IMR-90 (cell line): ENCODE measurements around the gene MAGI2. TPM values are rescaled to one million over a fixed set of nuclear protein-coding genes. Genes with fewer than 3 reads are reported as not detected.

ENCODE experiments used
- ATAC-seq: fragments of 200-7000 bp; cut with Tn5 transposase; 2 replicates; pipeline ENCODE4 v1.9.1; 2020; ENCODE audit warnings: low read depth, mild to moderate bottlenecking, moderate library complexity
- BruUV-seq: library from RNA; stranded (reverse); fragments of 400-500 nt; replicated peaks from 2 replicates; lab custom pipeline; 2021; lab: Mats Ljungman, UMichigan
- CTCF ChIA-PET: fragments of 300-600 bp; formaldehyde crosslinking; extraction: SDS; loops from one replicate; lab custom pipeline; 2021; ENCODE audit warnings: antibody characterized with exemption; lab: Yijun Ruan, JAX
- POLR2A ChIA-PET: fragments of 300-600 bp; sonication (Branson Sonifier 250); formaldehyde crosslinking; loops from one replicate; lab custom pipeline; 2022; ENCODE audit warnings: antibody characterized with exemption; ENCODE audit not compliant: unreplicated experiment; lab: Charles Lee
- DNase-seq: peaks from one replicate; pipeline ENCODE4 v3.0.0; 2013
- H2AFZ ChIP-seq: replicated peaks from 2 replicates; pipeline ENCODE3; 2013; ENCODE audit warnings: low read length, mild to moderate bottlenecking; ENCODE audit not compliant: poor library complexity
- H2AK5ac ChIP-seq: 2 replicates; pipeline ENCODE4 v1.6.1; 2013; ENCODE audit warnings: low read depth, low read length, inconsistent platforms
- H2AK9ac ChIP-seq: replicated peaks from 2 replicates; pipeline ENCODE3; 2013; ENCODE audit warnings: mild to moderate bottlenecking, low read depth, low read length, moderate library complexity; ENCODE audit not compliant: poor library complexity
- H2BK120ac ChIP-seq: 2 replicates; pipeline ENCODE4 v1.6.1; 2013; ENCODE audit warnings: low read depth, low read length, inconsistent platforms
- H2BK15ac ChIP-seq: 3 replicates; pipeline ENCODE4 v1.6.1; 2013; ENCODE audit warnings: low read depth, low read length, inconsistent platforms
- H2BK20ac ChIP-seq: 2 replicates; pipeline ENCODE4 v1.6.1; 2013; ENCODE audit warnings: low read depth, mild to moderate bottlenecking, inconsistent platforms, low read length, moderate library complexity
- H2BK5ac ChIP-seq: 2 replicates; pipeline ENCODE4 v1.6.1; 2013; ENCODE audit warnings: mild to moderate bottlenecking, low read depth, low read length, inconsistent platforms; ENCODE audit not compliant: poor library complexity, severe bottlenecking
- H3K14ac ChIP-seq: replicated peaks from 2 replicates; pipeline ENCODE4 v1.6.1; 2013; ENCODE audit warnings: low read depth, low read length, inconsistent platforms
- H3K18ac ChIP-seq: 2 replicates; pipeline ENCODE4 v1.6.1; 2013; ENCODE audit warnings: low read depth, low read length, control low read depth
- H3K23ac ChIP-seq: 2 replicates; pipeline ENCODE4 v1.6.1; 2013; ENCODE audit warnings: low read depth, low read length, inconsistent platforms
- H3K27ac ChIP-seq: 2 replicates; pipeline ENCODE4 v1.5.1; 2013; ENCODE audit warnings: mild to moderate bottlenecking, control low read depth, low read length; ENCODE audit not compliant: insufficient read depth
- H3K27me3 ChIP-seq: 2 replicates; pipeline ENCODE4 v1.6.1; 2013; ENCODE audit warnings: low read length; ENCODE audit not compliant: control insufficient read depth, insufficient read depth
- H3K36me3 ChIP-seq: 2 replicates; pipeline ENCODE4 v1.6.1; 2013; ENCODE audit warnings: low read length, mixed read lengths; ENCODE audit not compliant: control insufficient read depth, insufficient read depth
- H3K4ac ChIP-seq: 2 replicates; pipeline ENCODE4 v1.6.1; 2013; ENCODE audit warnings: low read depth, low read length, inconsistent platforms
- H3K4me1 ChIP-seq: 2 replicates; pipeline ENCODE4 v1.6.1; 2013; ENCODE audit warnings: low read length, mixed read lengths; ENCODE audit not compliant: control insufficient read depth, insufficient read depth
- H3K4me2 ChIP-seq: 2 replicates; pipeline ENCODE4 v1.6.1; 2013; ENCODE audit warnings: low read depth, mild to moderate bottlenecking, control low read depth, low read length, moderate library complexity
- H3K4me3 ChIP-seq: 2 replicates; pipeline ENCODE4 v1.5.1; 2013; ENCODE audit warnings: low read depth, mild to moderate bottlenecking, control low read depth, low read length, moderate library complexity; ENCODE audit not compliant: insufficient read depth
- H3K56ac ChIP-seq: 2 replicates; pipeline ENCODE4 v1.6.1; 2013; ENCODE audit warnings: low read length, inconsistent platforms; ENCODE audit not compliant: insufficient read depth; ENCODE audit errors: extremely low read depth
- H3K79me1 ChIP-seq, 2 experiments: 2 replicates each; pipeline ENCODE4 v1.6.1; 2013; ENCODE audit warnings: low read length in 2 of 2, inconsistent platforms in 1 of 2, low read depth in 1 of 2
- H3K9ac ChIP-seq: 2 replicates; pipeline ENCODE4 v1.6.1; 2013; ENCODE audit warnings: low read depth, low read length, control low read depth
- H3K9me1 ChIP-seq: 2 replicates; pipeline ENCODE4 v1.6.1; 2013; ENCODE audit warnings: low read length, inconsistent platforms; ENCODE audit not compliant: insufficient read depth
- H3K9me3 ChIP-seq: 2 replicates; pipeline ENCODE4 v1.6.1; 2013; ENCODE audit warnings: low read length; ENCODE audit not compliant: control insufficient read depth, insufficient read depth
- H4K20me1 ChIP-seq: 2 replicates; pipeline ENCODE4 v1.6.1; 2013; ENCODE audit warnings: low read length, inconsistent platforms; ENCODE audit not compliant: insufficient read depth
- H4K5ac ChIP-seq: 2 replicates; pipeline ENCODE4 v1.6.1; 2013; ENCODE audit warnings: mild to moderate bottlenecking, low read depth, low read length, control low read depth
- H4K8ac ChIP-seq, 2 experiments: 2 replicates each; pipeline ENCODE4 v1.6.1; 2013; ENCODE audit warnings: low read depth in 2 of 2, low read length in 2 of 2, control low read depth in 1 of 2, inconsistent platforms in 1 of 2
- H4K91ac ChIP-seq: 2 replicates; pipeline ENCODE4 v1.6.1; 2013; ENCODE audit warnings: low read depth, low read length, inconsistent platforms; ENCODE audit not compliant: insufficient read depth
- BHLHE40 ChIP-seq: fragments of 150-350 bp; IDR thresholded peaks from 2 replicates; pipeline ENCODE4 v1.6.1; 2016; ENCODE audit warnings: mild to moderate bottlenecking, low read depth, low read length
- MAFK ChIP-seq: IDR thresholded peaks from 2 replicates; pipeline ENCODE4 v1.6.1; 2012; ENCODE audit warnings: low read depth, low read length, improper control_type of control experiment
- MXI1 ChIP-seq: IDR thresholded peaks from 2 replicates; pipeline ENCODE4 v1.6.1; 2012; ENCODE audit warnings: low read depth, mild to moderate bottlenecking, low read length, moderate library complexity, borderline replicate concordance
- POLR2A ChIP-seq: IDR thresholded peaks from 2 replicates; pipeline ENCODE4 v1.6.1; 2012; ENCODE audit warnings: mild to moderate bottlenecking, low read depth, low read length
- RAD21 ChIP-seq: IDR thresholded peaks from 2 replicates; pipeline ENCODE4 v1.6.1; 2012; ENCODE audit warnings: low read length, improper control_type of control experiment
- RCOR1 ChIP-seq: IDR thresholded peaks from 2 replicates; pipeline ENCODE4 v1.6.1; 2012; ENCODE audit warnings: mild to moderate bottlenecking, low read length, improper control_type of control experiment; ENCODE audit not compliant: insufficient replicate concordance
- SMC3 ChIP-seq: fragments of 150-350 bp; IDR thresholded peaks from 2 replicates; pipeline ENCODE4 v1.6.1; 2016; ENCODE audit warnings: low read depth, mild to moderate bottlenecking, antibody characterized with exemption, low read length, moderate library complexity
- WGBS, 2 experiments: methylation state at CpG; one replicate each; pipeline versions ENCODE4 v1.1.5 to v1.1.7; 2013; ENCODE audit warnings: missing lambda C conversion rate in 2 of 2; ENCODE audit not compliant: insufficient read length in 1 of 2; ENCODE audit errors: extremely low coverage in 2 of 2; 5-methylcytosine and 5-hydroxymethylcytosine counted together
- dilution Hi-C: fragments of 300-500 bp; cut with HindIII; formaldehyde crosslinking; loops from one replicate; pipeline ENCODE4 v1.14.3; 2018; ENCODE audit warnings: low sequenced_read_pairs; ENCODE audit not compliant: unreplicated experiment
- in situ Hi-C: fragments of 300-500 bp; cut with MboI; formaldehyde crosslinking; loops from 3 replicates; pipeline ENCODE4 v1.14.3; 2019; ENCODE audit warnings: low sequenced_read_pairs, inconsistent platforms, mixed read lengths
- intact Hi-C: fragments of 100-400 bp; cut with micrococcal nuclease; formaldehyde crosslinking; loops from 2 replicates; pipeline ENCODE4 v1.10.0; 2022
- polyA plus RNA-seq, 3 experiments: library from polyadenylated mRNA; depleted of rRNA; stranded (reverse); fragments of >200 nt; gene quantifications; 2 replicates each; pipeline ENCODE4 v1.2.3, GENCODE V29; 2012; ENCODE audit warnings: low replicate concordance in 1 of 3
- total RNA-seq: library from RNA; depleted of rRNA; stranded (reverse); fragments of >200 nt; gene quantifications from 2 replicates; pipeline ENCODE4 v1.2.3, GENCODE V29; 2012

The MAGI2 gene
- total and polyA plus RNA-seq, 2 of the 4 experiments (the other 2 are of a cell fraction): 2.5 to 17.9 TPM

DNA sequence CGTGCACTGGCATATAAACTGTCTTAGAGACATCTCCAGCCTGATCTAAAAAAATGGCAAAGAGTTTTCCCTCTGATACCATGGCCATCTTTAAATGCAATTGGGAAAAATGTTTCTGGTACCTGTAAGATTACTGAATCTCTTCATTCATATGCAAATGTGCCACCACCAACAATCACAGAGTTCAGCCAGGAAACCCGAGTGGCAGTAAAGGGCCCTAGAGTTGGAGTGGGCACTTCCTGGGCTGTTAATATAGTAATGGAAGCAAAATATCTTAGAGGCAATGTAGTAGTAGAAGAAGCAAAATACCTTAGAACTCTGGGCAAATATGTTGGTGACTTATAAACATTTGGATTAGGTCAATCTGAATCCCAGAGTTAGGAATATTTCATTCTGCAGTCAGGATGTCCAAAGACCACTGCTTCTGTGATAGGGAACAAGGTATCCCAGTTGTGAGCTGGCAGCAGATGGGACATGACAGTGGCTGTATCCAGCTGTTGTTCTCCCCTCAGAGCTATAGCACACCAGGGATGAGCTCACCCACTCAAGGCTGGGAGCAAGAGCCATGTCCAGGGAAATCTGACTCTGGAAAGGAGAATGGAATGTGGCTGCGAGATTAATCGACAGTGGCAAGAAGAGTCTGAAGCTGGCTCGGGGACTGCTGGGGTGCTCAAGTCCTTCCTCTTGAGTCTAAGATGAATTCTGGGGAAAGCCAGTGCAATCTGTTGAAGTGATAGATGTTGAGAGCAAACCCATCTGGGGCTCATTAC, 1322.8 kb downstream of the MAGI2 start:
- no peak overlapping the region for H2AK9ac ChIP-seq
- H2BK15ac ChIP-seq: no peak overlapping the region
- no peak overlapping the region for H3K14ac ChIP-seq
- TF ChIP-seq RCOR1: no peak
- TF ChIP-seq SMC3: no peak
- TF ChIP-seq MAFK: no peak
- no peak for TF ChIP-seq BHLHE40
- no peak for TF ChIP-seq POLR2A
- no peak for TF ChIP-seq MXI1
- TF ChIP-seq RAD21: no peak
- no peak overlapping the region for H3K27ac ChIP-seq
- no peak overlapping the region for H2AK5ac ChIP-seq
- H2AFZ ChIP-seq: no peak overlapping the region
- CTCF ChIA-PET: no interaction called here
- H3K9ac ChIP-seq: no peak overlapping the region
- no peak overlapping the region for H2BK120ac ChIP-seq
- 0 out of 2 replicates have a peak overlapping the region, but pooled peaks have one; percentile 50 for H2BK20ac ChIP-seq
- peaks cover 3% of the 10 kb centered on the region for H3K4me1 ChIP-seq
- no peaks in the 10 kb centered on the region for H3K9me3 ChIP-seq
- H3K9me1 ChIP-seq: peaks cover 3% of the 10 kb centered on the region; the same call in 1 of the 2 replicates
- no peaks in the 10 kb centered on the region for H3K36me3 ChIP-seq
- no peaks in the 10 kb centered on the region for H3K27me3 ChIP-seq
- in situ Hi-C loops (loop anchor here (25.0 kb wide), 1 partner anchor 807 kb away; no protein-coding TSS in a partner anchor), intact Hi-C loops (loop anchor here (5.0 to 10.0 kb wide), 3 partner anchors 564 to 1044 kb away; no protein-coding TSS in a partner anchor), dilution Hi-C loops (no loop called here)
- H4K91ac ChIP-seq: no peak overlapping the region
- peak; percentile 61 for ATAC-seq
- H3K18ac ChIP-seq: no peak overlapping the region
- DNase-seq: peak; percentile 43
- H3K56ac ChIP-seq: no peak overlapping the region
- no peak overlapping the region for H3K23ac ChIP-seq
- no peak overlapping the region for H4K8ac ChIP-seq
- WGBS, 2 experiments: no CpG with 5 or more reads among the region's 5 CpGs
- H3K4ac ChIP-seq: no peak overlapping the region
- no peaks in the 10 kb centered on the region for H3K79me1 ChIP-seq
- no peaks in the 10 kb centered on the region; the same call in 1 of the 2 replicates for H4K20me1 ChIP-seq
- H2BK5ac ChIP-seq: no peak overlapping the region
- no TSS peak for BruUV-seq
- H4K5ac ChIP-seq: no peak overlapping the region
- POLR2A ChIA-PET: no interaction called here
- no peak overlapping the region for H3K4me3 ChIP-seq
- H3K4me2 ChIP-seq: no peak overlapping the region
